Measurements from ENCODE around the gene PPP3CA.
"Not testable (repeated sequence)": the region's sequence is repeated elsewhere in the genome, so short reads cannot be mapped to it uniquely, and the experiment has no call there.

Gene PPP3CA

DNA sequence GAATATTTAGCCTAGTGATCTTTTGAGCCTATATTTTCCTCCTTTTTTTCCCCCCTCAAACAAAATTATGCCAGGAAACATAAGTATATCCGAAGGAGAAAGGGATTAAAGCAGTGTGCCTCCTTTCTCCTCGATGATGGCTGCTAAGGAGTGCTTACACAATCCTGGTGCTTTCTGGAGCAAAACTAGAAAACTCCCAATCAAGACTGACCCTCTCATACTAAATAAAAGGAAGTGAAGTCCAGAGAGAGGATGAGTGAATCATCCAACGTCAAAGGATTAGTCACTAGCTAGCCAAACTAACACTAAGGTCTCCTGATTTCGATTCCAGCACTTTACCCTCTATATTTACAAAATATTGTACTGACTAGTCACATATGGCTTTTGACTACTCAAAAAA is 146.8 kb downstream of the PPP3CA start:
- DNase-seq = peak; percentile 93

DNA sequence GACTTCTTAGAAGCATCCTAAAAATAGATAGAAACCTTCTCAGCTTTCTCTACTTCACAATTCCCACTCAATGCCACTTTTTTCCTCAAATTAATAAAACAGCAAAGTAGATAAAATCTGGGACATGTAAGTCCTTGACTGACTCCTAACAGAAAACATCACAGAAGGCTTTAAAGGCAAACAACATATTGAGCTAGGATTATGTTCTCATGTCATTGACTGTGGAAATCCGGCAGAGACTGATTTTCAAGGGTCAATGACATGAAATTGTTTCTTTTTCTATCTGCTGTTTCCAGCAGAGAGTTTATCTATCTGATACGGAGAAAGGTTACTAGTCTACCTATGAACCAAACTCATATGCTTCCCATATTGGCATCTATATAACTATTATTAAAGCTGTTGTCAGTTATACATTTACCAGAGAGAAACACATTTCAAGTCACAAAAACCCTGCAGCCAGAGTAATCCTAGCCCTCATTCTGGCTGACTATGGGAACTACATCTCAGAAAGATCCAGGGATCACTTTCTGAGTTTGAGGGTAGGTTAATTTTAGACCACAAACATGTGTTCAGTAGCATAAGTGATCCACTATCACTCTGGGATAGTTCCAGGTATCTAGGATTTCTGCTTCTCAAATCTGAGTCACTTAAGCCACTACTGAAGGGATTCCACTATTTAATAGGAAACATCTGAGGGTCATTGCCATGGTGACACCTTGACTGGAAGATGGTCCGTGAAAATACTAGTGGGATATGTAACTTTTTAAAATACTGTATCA is 147.6 kb downstream of the PPP3CA start:
- DNase-seq = no peak

- no peak for DNase-seq
These were observed 148.5 kb downstream of the PPP3CA start for GRCh38 chr4:101198682-101199339.

DNA sequence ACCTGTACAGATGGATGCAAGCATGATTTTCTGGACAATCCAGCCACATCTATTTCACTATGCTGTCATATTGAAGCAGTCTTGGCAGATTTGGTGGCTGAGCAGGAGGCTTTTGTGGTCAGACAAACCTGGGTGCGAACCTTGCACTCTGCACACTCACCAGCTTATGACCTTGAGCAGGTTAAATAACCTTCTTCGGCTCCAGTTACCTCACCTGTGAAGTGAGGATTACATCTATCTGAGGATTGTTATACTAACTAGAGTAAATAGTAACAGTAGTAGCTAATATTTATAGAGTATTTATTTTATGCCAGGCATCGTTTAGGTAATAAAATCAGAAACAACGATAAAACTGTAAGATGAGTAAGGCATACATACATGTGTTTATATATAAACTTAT is 150.0 kb downstream of the PPP3CA start:
- no peak for DNase-seq

DNA sequence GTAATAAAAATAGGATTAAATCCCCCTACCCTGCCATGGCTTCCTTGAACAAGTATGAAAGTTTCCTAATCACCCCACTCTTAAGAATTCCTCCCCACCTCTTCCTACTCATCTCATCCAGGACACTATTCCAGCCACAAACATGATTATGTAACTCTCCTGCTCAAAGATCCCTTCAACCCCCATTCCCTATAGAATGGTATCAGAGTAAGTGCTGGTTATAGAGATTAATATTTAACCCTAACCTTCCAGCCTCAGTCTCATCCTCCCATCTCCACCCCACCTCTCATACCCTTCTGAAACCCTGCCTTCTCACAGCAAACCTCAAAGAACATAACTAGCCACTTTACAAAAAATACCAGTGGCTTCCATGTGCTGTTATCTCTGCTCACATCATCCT is 155.1 kb downstream of the PPP3CA start:
- no peak for DNase-seq

- DNase-seq = no peak
These were observed 155.8 kb downstream of the PPP3CA start for GRCh38 chr4:101191302-101192098.

DNA sequence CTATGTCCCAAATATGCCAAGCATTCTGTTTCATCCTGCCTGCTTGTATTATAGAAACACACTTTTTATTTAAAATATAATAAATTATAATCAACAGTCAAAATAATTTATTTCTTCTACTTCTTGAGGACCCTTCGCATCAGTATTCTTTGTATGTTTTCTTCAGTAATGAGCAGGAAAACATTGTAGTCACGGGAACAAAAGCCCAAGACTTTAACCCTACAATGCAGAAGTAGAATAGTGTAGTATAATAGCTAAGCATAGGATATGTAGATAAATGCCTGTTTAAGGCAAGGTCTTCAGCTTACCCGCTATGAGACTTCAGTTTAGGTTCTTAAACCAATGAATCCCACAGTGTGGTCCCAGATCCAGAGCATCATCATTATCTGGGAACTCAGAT is 156.6 kb downstream of the PPP3CA start:
- no peak for DNase-seq

DNA sequence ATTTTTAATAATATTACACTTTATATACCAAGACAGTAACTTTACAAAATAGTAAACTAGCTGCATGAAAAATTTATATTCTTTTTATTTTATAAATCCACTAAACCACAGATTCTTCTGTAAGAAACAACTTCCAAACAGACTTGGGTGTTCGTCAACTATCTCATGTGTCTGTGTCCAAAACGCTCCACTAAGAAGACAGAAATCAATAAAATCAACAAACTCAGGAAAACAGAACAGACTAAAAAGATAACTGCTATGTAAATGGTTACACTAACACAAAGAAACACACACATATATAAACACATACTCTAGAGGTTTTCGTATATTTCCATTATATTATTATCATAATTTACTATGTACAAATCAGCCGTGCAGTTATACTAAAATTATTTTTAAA is 158.4 kb downstream of the PPP3CA start:
- no peak for DNase-seq

DNA sequence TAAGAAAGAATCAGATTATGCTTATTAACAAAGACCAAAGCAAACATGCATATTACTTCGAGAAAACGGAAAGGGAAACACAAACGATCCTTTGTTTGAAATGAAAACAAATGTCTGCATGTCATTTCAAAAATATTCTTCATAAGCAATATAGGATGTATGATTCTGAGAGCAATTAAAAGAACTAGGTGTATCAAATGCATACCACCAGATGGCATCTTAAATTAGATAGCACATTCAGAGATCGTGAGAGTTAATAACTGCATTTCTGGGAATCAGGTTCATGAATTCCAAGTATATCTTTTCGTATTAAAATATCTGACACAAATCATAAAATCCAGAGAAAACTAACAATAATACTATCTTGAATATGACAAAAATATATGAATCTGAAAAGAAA is 159.5 kb downstream of the PPP3CA start:
- DNase-seq = no peak

GRCh38 chr4:101186567-101187184 is 160.7 kb downstream of the PPP3CA start:
- DNase-seq = no peak

- no peak for DNase-seq
These were observed 162.7 kb downstream of the PPP3CA start for GRCh38 chr4:101184668-101185067.

GRCh38 chr4:101183666-101184373 is 163.5 kb downstream of the PPP3CA start:
- DNase-seq = peak; percentile 46

DNA sequence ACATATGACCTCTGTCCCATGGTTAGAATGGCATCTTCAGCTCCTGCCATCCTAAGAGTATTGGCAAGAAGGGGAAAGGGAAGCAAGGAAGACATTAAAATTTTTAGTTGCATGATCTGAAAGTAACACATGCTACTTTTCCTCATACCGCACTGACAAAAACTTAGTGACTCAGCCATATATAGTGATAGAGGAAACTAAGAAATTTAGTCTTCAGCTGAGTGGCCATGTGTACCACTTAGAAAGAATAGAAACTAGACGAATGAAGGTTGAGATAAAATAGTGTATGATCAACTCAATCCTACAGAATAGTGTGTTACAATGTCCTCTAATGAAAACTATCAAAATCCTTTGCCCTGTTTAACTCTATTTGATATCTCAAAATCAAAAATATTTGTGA is 164.1 kb downstream of the PPP3CA start:
- DNase-seq = peak; percentile 20

- DNase-seq = not testable (repeated sequence)
These were observed 164.6 kb downstream of the PPP3CA start for GRCh38 chr4:101182688-101183087.

- DNase-seq = no peak
These were observed 168.6 kb downstream of the PPP3CA start for GRCh38 chr4:101178731-101179130.

DNA sequence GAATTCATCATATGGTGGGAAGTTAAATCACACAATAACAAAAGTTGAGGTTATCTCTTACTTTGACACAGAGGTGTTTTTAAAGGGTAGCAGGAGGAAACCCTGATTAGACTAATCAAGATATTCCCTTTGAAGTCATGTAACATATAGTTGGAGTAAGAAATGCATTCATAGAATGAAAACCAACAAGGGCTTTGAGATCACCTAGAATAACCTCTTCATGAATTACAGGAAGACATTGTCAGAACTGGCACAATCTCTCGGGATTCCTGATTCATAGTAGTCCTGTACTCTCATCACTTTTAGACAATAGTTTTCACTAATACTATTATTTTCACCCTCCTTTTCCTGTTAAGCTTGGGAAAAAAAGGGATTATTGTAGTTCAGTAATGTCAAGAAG is 170.2 kb downstream of the PPP3CA start:
- no peak for DNase-seq

- peak; percentile 42 for DNase-seq
These were observed 171.2 kb downstream of the PPP3CA start for GRCh38 chr4:101175896-101176676.

GRCh38 chr4:101174679-101175345 is 172.5 kb downstream of the PPP3CA start:
- DNase-seq = peak; percentile 29

DNA sequence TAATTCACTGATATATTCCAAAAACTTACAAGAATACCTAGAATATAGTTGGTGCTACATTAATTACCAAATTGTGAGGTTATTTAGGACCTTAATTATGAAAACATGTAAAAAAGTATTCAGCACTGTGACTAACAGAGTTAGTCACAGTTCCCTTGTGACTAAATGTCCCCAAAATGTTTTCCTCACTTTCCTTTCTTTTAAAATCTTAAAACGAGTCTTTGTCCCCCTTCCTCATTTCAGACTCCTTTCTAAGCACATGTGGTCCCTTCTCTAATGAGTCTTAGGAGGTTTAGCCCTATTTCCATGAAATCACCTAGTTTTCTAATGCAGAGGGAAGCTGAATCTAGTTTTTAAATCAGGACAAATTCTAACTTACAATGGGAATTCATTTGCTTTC is 175.0 kb downstream of the PPP3CA start:
- DNase-seq = peak; percentile 47

GRCh38 chr4:101171747-101172146 is 175.6 kb downstream of the PPP3CA start:
- DNase-seq = no peak
